Measurements from ENCODE around the gene C3orf52. TPM values are rescaled to one million over a fixed set of nuclear protein-coding genes. Genes with fewer than 3 reads are reported as not detected.

C3orf52 gene
- total and polyA plus RNA-seq, 9 donors = 0.24 to 5.5 (median 0.48) TPM

DNA sequence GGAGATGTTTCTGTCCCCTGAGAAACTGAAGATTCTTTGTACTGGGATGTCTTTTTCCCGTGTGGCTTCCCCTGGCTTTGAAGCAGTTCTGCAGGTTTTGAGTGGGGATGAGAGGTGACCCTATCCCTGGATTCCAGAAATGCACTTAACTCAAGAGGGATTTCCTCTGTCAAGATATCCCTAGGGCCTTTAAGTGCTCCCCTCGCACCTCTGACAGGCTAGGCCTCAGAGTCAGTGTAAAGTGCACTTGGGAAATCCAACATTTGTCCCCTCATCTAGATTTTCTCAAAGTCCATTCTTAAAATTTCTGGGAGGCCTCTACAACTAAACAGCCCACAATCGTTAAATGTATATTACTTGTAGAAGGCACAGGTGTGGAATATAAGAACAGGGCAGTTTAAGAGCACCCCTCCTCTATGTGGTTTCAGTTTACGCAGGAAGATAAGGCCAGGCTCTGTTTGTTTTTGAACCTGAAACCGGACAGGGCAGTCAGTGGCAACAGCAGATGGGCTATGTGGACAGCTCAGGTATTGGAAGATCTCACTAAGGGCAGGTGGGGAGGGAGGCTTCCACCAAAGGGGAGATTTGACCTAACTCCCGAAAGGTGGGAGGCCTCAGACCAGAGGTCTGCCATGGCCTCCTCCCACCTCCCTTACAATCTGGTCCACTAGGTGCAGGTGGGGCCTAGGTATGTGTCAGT lies 4.8 kb downstream of the C3orf52 start:
- no peak overlapping the region for H3K4me3 ChIP-seq
- no peaks in the 10 kb centered on the region for H3K4me1 ChIP-seq (ENCODE audit: insufficient read depth)
- WGBS, 3 donors = 87 to 89% (median 88%) methylated on average over 6 of the region's 6 CpGs
- H3K36me3 ChIP-seq = no peaks in the 10 kb centered on the region
- no peak for DNase-seq
- no peaks in the 10 kb centered on the region for H3K9me3 ChIP-seq
- H3K27ac ChIP-seq = no peak overlapping the region
- no peaks in the 10 kb centered on the region for H3K27me3 ChIP-seq
- TF ChIP-seq, protein P1, sequence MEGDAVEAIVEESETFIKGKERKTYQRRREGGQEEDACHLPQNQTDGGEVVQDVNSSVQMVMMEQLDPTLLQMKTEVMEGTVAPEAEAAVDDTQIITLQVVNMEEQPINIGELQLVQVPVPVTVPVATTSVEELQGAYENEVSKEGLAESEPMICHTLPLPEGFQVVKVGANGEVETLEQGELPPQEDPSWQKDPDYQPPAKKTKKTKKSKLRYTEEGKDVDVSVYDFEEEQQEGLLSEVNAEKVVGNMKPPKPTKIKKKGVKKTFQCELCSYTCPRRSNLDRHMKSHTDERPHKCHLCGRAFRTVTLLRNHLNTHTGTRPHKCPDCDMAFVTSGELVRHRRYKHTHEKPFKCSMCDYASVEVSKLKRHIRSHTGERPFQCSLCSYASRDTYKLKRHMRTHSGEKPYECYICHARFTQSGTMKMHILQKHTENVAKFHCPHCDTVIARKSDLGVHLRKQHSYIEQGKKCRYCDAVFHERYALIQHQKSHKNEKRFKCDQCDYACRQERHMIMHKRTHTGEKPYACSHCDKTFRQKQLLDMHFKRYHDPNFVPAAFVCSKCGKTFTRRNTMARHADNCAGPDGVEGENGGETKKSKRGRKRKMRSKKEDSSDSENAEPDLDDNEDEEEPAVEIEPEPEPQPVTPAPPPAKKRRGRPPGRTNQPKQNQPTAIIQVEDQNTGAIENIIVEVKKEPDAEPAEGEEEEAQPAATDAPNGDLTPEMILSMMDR (IDR thresholded peaks at IDR 0.05) = no peak
- TF ChIP-seq POLR2A (IDR thresholded peaks at IDR 0.05) (no peak), EP300 (IDR thresholded peaks at IDR 0.05) (no peak)
- intact Hi-C loops (cut with DNase I) = no loop called here

- H3K27ac ChIP-seq = no peak overlapping the region
- H3K4me1 ChIP-seq (ENCODE audit: insufficient read depth) = no peaks in the 10 kb centered on the region
- no peak overlapping the region for H3K4me3 ChIP-seq
- no peaks in the 10 kb centered on the region for H3K9me3 ChIP-seq
- TF ChIP-seq EP300 (IDR thresholded peaks at IDR 0.05) (no peak), POLR2A (IDR thresholded peaks at IDR 0.05) (no peak)
- TF ChIP-seq, protein P1 (IDR thresholded peaks at IDR 0.05) = no peak
- WGBS, 3 donors = 24 to 26% (median 25%) methylated on average over 6 of the region's 6 CpGs
- H3K27me3 ChIP-seq = no peaks in the 10 kb centered on the region
- H3K36me3 ChIP-seq = no peaks in the 10 kb centered on the region
- intact Hi-C loops (cut with DNase I) = no loop called here
- DNase-seq = no peak
Measured at GRCh38 chr3:112092496-112093179, 6.4 kb downstream of the C3orf52 start.

- DNase-seq = no peak
- Histone ChIP-seq H3K27ac (no peak overlapping the region), H3K27me3 (no peaks in the 10 kb centered on the region), H3K36me3 (no peaks in the 10 kb centered on the region), H3K9me3 (no peaks in the 10 kb centered on the region), H3K4me1 (ENCODE audit: insufficient read depth) (no peaks in the 10 kb centered on the region), H3K4me3 (no peak overlapping the region)
- TF ChIP-seq, protein P1 (IDR thresholded peaks at IDR 0.05) = no peak
- TF ChIP-seq POLR2A (IDR thresholded peaks at IDR 0.05) (no peak), EP300 (IDR thresholded peaks at IDR 0.05) (no peak)
- intact Hi-C loops (cut with DNase I) = no loop called here
Measured at GRCh38 chr3:112093180-112093522, 7.0 kb downstream of the C3orf52 start.

- no peak overlapping the region for H3K4me3 ChIP-seq
- no peaks in the 10 kb centered on the region for H3K27me3 ChIP-seq
- no peaks in the 10 kb centered on the region for H3K36me3 ChIP-seq
- H3K9me3 ChIP-seq = no peaks in the 10 kb centered on the region
- TF ChIP-seq EP300 (IDR thresholded peaks at IDR 0.05) (no peak), POLR2A (IDR thresholded peaks at IDR 0.05) (no peak)
- TF ChIP-seq, protein P1 (IDR thresholded peaks at IDR 0.05) = no peak
- 32 to 57% (median 57%) methylated on average over 2 of the region's 2 CpGs for whole genome bisulfite sequencing, 3 donors
- H3K27ac ChIP-seq = no peak overlapping the region
- no peak for DNase-seq
- H3K4me1 ChIP-seq (ENCODE audit: insufficient read depth) = no peaks in the 10 kb centered on the region
- intact Hi-C loops (cut with DNase I) = no loop called here
Measured at GRCh38 chr3:112095731-112096130, 9.5 kb downstream of the C3orf52 start.
